ENCODE data around the gene FAM114A1.

FAM114A1 gene

GRCh38 chr4:38891051-38891983 lies 23.7 kb downstream of the FAM114A1 start:
- no peak for TF ChIP-seq ZFX (IDR thresholded peaks at IDR 0.05; ENCODE audit: borderline replicate concordance)
- TF ChIP-seq CTCF (IDR thresholded peaks at IDR 0.05): no peak

GRCh38 chr4:38894322-38894982 lies 26.8 kb downstream of the FAM114A1 start:
- no peak overlapping the region for H3K27ac ChIP-seq
- TF ChIP-seq CTCF (IDR thresholded peaks at IDR 0.05) (no peak), ZFX (IDR thresholded peaks at IDR 0.05; ENCODE audit: borderline replicate concordance) (no peak)

More at GRCh38 chr4:38891051-38891983, 23.7 kb downstream of the FAM114A1 start:
- H3K27ac ChIP-seq: no peak overlapping the region

GRCh38 chr4:38896940-38897339 lies 29.3 kb downstream of the FAM114A1 start:
- no peak for TF ChIP-seq ZFX (IDR thresholded peaks at IDR 0.05; ENCODE audit: borderline replicate concordance)
- no peak for TF ChIP-seq CTCF (IDR thresholded peaks at IDR 0.05)
- H3K27ac ChIP-seq: no peak overlapping the region

GRCh38 chr4:38898245-38898644 lies 30.6 kb downstream of the FAM114A1 start:
- H3K27ac ChIP-seq: peak overlapping the region; percentile 55
- TF ChIP-seq ZFX (IDR thresholded peaks at IDR 0.05; ENCODE audit: borderline replicate concordance) (no peak), CTCF (IDR thresholded peaks at IDR 0.05) (no peak)

- H3K27ac ChIP-seq: no peak overlapping the region
- no peak for TF ChIP-seq CTCF (IDR thresholded peaks at IDR 0.05)
- TF ChIP-seq ZFX (IDR thresholded peaks at IDR 0.05; ENCODE audit: borderline replicate concordance): no peak
Observed at GRCh38 chr4:38902221-38902620, 34.6 kb downstream of the FAM114A1 start.

GRCh38 chr4:38902695-38903094 lies 35.1 kb downstream of the FAM114A1 start:
- H3K27ac ChIP-seq: no peak overlapping the region; the same call in 1 of the 2 replicates
- no peak for TF ChIP-seq ZFX (IDR thresholded peaks at IDR 0.05; ENCODE audit: borderline replicate concordance)
- peak; percentile 60 for TF ChIP-seq CTCF (IDR thresholded peaks at IDR 0.05)
